ENCODE results near the gene STARD3NL.

Gene STARD3NL, protein sequence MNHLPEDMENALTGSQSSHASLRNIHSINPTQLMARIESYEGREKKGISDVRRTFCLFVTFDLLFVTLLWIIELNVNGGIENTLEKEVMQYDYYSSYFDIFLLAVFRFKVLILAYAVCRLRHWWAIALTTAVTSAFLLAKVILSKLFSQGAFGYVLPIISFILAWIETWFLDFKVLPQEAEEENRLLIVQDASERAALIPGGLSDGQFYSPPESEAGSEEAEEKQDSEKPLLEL

DNA sequence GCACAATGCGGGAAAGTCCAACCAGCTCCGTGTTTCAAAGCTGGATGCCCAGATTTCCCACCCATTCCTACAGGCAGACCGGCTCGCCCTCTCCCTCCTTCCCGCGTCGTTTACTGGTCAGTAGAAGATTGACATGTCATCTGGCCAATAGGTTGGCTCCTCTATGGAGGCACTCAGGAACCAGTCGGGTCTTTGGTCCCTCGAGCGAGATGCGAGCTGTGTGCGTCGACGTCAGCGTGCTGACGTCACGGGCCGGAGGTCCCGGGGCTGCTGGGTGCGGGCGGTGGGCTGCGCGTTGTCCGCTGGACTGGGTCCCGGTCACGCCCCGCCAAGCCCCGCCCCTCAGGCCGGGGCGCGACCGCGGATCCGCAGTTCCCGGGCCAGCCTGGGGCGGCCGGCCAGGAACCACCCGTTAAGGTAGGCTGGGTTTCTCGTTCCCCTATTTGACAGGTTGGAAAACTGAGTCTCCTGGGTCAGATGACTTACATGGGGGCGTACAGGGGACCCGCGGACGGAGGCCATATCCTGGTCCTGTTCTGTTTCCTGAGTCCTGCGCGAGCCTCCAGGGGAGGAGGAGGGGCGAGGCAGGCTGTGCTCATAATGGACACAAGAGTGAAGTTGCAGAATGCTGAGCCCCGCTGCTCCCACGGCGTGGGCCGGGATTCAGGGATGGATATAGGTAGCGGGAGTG, at the start of gene STARD3NL:
STARD3NL (plus strand) TSS at position 242 of the 691 bp plus-strand sequence. CDS start 29,260 bp downstream, outside the sequence.
- H3K4me3 ChIP-seq (ENCODE audit: low read length) = peak within 1 kb of the TSS; percentile 83
- no peak for TF ChIP-seq ZNF274 (IDR thresholded peaks at IDR 0.05; ENCODE audit: low read depth, low read length)

DNA sequence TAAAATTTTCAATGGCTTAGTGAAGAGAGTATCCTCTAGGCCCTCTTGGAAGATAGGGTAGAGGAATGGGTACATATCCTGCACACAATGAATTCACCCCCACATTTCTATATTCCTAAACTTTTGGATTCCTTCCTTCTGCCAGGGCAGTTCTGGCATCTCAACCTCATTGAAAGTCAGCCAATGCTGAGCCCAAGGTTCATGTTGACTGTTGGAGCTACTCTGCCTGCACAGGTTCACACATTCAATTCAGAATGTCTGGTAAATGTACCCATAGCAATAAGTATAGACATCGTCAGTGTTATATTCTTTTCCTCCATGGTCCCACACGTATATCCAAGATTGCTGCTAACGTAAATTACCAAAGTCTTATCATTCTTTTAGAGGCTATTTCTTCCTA, 48.9 kb upstream of the STARD3NL start:
- no peak for TF ChIP-seq ZNF274 (IDR thresholded peaks at IDR 0.05; ENCODE audit: low read depth, low read length)
- no peak overlapping the region for H3K4me3 ChIP-seq (ENCODE audit: low read length)

DNA sequence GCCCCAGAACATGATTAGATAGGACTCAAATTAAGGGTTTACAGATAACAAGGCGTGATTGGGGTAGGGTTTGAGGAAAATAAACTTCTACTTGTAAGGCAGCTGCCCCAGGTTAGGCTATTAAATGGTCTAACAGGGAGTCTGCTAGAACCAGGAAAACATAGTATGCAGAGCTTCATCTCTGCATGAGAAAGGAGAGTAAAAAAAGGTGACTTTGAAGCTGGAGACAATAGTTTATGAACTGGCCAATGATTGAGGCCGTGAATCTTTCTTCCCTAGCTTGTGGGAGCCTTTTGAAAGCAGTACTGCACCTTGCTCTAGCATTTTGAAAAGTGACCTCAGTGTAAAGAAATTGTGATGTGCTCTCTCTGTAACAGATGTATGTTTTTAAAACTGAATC, 48.5 kb upstream of the STARD3NL start:
- TF ChIP-seq ZNF274 (IDR thresholded peaks at IDR 0.05; ENCODE audit: low read depth, low read length) = no peak
- H3K4me3 ChIP-seq (ENCODE audit: low read length) = no peak overlapping the region

DNA sequence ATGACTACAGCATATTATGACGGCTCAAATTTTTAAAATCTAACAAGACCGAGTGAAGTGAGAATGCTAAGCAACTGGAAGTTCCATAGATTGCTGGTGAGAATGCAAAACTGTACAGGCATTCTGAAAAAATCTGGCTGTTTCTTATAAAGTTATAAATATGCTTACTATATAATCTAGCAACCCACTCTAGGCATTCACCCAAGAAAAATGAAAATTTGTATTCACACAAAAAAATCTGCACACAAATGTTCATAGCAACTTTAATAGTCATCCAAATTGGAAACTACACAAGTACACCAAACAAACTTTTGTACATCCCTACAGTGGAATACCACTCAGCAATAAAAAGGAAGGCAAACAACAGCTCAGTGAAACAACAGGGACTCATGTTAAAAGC, 39.9 kb upstream of the STARD3NL start:
- TF ChIP-seq ZNF274 (IDR thresholded peaks at IDR 0.05; ENCODE audit: low read depth, low read length) = no peak
- no peak overlapping the region for H3K4me3 ChIP-seq (ENCODE audit: low read length)

DNA sequence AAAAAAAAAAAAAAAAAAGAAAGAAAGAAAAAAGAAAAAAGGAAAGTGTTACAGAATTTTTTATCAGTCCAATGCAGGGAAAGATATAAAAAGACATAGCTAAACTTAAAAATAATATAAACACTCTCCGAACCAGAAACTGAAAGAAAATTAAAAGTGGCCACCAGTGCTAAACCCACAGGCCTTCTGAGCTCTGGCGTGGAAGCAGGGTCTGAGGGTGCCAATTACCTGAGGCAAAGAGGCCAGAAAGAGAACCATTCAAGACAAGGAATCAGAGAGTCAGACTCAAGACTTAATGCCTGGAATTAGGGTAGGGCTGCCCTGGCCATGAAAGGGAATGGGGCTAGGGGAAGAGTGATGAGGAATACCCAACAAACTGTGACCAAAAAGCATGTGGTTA, 36.9 kb upstream of the STARD3NL start:
- no peak for TF ChIP-seq ZNF274 (IDR thresholded peaks at IDR 0.05; ENCODE audit: low read depth, low read length)

DNA sequence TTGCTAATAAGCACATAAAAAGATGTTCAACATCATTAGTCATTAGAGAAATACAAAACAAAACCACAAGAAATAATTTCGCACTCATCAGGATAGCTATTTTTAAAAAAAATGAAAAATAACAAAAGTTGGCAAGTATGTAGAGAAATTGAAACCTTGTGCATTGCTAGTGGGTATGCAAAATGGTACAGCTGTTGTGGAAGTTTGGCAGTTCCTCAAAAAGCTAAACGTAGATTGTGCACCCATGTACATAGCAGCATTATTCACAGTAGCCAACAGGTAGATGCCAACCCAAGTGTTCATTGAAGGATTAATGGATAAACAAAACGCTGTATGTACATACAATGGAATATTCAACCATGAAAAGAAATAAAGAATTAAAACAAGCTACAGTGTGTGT, 35.3 kb upstream of the STARD3NL start:
- TF ChIP-seq ZNF274 (IDR thresholded peaks at IDR 0.05; ENCODE audit: low read depth, low read length) = no peak
- H3K4me3 ChIP-seq (ENCODE audit: low read length) = no peak overlapping the region

More for the DNA sequence above, 36.9 kb upstream of the STARD3NL start:
- no peak overlapping the region for H3K4me3 ChIP-seq (ENCODE audit: low read length)

DNA sequence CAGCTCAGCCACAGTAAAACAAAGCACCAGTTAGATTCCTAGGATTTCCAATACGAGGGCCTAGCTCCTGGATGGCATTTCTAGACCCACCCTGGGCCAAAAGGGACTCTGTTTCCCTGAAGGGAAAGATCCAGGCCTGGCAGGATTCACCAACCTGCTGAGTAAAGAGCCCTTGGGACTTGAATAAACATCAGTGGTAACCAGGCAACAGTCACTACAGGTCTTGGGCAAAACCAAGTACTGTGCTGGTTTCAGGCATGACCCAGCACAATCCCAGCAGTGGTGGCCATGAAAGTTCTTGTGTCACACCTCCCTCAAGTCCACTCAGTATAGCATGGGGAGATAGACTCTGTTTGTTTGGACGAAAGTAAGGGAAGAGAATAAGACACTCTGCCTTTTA, 31.0 kb upstream of the STARD3NL start:
- no peak overlapping the region for H3K4me3 ChIP-seq (ENCODE audit: low read length)
- no peak for TF ChIP-seq ZNF274 (IDR thresholded peaks at IDR 0.05; ENCODE audit: low read depth, low read length)

DNA sequence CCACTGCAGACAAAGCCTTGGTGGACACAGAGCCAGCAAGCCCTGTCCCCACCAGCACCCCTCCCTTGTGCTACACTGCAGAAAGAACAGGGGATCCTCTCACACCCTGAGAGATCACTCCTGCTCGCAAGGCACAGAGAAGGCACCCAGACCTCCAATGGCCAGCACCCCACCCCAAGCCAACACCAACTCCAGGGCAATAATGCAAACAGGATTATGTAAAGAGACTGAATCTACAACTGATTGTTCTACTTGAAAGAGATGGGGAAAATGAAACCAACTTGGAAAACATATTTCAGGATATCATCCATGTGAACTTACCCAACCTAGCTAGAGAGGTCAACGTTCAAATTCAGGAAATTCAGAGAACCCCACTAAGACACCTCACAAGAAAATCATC, 26.5 kb upstream of the STARD3NL start:
- H3K4me3 ChIP-seq (ENCODE audit: low read length) = no peak overlapping the region
- no peak for TF ChIP-seq ZNF274 (IDR thresholded peaks at IDR 0.05; ENCODE audit: low read depth, low read length)

DNA sequence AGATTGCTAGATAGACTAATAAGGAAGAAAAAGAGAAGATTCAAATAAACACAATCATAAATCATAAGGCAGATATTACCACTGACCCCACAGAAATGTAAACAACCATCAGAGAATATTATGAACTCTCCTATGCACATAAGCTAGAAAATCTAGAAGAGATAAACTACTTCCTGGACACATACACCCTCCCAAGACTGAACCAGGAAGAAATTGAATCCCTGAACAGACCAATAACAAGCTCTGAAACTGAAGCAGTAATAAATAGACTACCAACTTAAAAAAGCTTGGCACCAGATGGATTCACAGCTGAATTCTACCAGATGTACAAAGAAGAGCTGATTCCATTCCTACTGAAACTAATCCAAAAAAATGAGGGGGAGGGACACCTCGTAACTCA, 24.5 kb upstream of the STARD3NL start:
- no peak for TF ChIP-seq ZNF274 (IDR thresholded peaks at IDR 0.05; ENCODE audit: low read depth, low read length)
- no peak overlapping the region for H3K4me3 ChIP-seq (ENCODE audit: low read length)

DNA sequence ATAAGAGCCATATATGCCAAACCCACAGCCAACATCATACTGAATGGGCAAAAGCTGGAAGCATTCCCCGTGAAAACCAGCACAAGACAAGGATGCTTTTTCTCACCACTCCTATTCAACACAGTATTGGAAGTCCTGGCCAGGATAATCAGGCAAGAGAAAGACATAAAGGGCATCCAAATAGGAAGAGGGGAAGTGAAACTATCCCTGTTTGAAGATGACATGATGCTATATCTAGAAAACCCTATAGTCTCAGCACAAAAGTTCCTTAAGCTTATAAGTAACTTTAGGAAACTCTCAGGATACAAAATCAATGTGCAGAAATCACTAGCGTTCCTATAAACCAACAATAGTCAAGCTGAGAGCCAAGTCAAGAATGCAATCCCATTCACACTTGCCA, 23.8 kb upstream of the STARD3NL start:
- TF ChIP-seq ZNF274 (IDR thresholded peaks at IDR 0.05; ENCODE audit: low read depth, low read length) = no peak
- H3K4me3 ChIP-seq (ENCODE audit: low read length) = no peak overlapping the region

DNA sequence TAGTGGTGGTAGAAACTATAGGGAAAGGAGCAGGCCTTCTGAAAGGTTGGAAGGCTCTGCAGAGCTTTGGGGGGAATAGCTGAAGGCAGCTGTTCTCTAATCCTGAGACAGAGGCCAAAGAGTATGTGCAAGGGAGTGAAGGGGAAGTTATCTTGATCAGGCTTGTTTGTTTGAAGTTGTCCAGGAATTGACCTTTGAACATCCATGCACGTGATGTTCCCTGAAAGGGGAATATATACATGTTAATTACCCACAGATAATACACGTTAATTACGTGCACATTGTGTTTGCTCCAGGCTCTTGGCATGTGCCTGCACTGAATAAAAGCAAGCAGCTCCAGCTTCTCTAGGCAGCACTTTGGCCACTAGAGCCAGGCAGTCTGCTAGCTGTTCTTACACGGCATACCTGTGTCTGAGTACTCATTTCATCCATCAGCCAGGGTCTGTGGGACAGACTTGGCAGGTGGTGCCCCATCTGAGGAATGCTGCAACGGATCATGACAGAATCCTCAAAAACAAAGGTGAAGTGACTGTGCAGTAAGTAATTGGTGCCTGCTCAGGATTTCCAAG, 18.0 kb upstream of the STARD3NL start:
- no peak overlapping the region for H3K4me3 ChIP-seq (ENCODE audit: low read length)
- TF ChIP-seq ZNF274 (IDR thresholded peaks at IDR 0.05; ENCODE audit: low read depth, low read length) = no peak

DNA sequence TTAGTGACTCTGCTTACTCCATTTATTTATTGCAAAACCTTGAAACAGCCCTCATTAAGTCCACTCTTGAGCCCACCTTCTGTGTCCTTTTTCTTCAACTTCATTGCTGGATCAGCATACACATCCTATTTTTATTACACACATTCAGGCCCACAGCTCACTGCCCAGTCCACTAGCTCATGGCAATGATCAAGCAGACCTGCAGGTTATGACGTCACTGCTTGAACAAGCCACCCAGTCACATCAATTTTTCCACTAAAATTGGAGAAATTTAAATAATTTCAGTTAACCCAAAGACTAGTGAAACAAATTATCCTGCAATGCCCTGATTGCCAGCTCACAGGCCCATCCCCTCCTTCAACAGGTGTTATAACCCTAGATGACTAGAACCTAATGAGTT, 16.0 kb upstream of the STARD3NL start:
- TF ChIP-seq ZNF274 (IDR thresholded peaks at IDR 0.05; ENCODE audit: low read depth, low read length) = no peak
- no peak overlapping the region for H3K4me3 ChIP-seq (ENCODE audit: low read length)

DNA sequence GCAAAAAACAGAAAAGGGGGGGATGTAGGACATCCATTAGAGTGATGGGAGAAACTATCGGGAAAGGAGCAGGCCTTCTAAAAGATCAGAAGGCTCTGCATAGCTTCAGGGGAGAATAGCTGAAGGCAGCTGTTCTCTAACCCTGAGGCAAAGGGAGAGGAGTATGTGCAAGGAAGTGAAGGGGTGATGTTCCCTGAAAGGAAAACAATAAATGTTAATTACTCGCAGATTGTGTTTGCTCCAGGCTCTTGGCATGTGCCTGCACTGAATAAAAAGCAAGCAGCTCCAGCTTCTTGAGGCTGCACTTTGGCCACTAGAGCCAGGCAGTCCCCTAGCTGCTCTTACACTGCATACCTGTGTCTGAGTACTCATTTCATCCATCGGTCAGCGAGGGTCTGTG, 14.4 kb upstream of the STARD3NL start:
- no peak overlapping the region for H3K4me3 ChIP-seq (ENCODE audit: low read length)
- no peak for TF ChIP-seq ZNF274 (IDR thresholded peaks at IDR 0.05; ENCODE audit: low read depth, low read length)

DNA sequence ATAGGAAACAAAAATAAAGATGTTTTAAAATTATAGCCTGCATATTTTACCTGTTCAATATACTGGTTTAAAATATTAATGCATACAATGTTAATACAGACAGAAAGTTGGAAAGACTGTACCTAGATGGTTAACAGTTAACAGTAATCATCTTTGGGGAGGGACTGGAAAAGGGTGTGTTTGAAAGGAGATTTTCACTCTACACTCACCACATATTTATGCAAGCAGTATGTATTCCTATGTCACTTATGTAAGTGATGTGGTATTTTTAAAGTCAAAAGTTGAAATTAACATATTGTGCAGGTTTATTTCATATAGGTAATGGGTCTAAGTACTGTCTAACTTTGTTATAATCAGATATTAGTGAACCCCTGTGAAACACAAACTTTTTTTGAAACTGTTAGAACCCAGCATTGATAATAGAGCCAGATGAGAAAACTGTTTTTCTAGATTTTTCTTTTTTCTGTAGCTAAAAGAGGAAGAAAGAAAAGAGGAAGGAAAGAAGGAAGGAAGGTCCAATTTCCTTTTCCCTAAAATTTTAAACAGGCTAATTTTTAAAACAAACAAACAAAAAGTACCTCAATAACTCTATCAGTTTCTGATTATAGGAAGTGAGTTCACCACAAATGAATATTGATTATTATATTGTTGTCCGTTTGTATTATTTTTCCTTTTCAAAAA, 9.0 kb upstream of the STARD3NL start:
- TF ChIP-seq ZNF274 (IDR thresholded peaks at IDR 0.05; ENCODE audit: low read depth, low read length) = no peak
- H3K4me3 ChIP-seq (ENCODE audit: low read length) = no peak overlapping the region

DNA sequence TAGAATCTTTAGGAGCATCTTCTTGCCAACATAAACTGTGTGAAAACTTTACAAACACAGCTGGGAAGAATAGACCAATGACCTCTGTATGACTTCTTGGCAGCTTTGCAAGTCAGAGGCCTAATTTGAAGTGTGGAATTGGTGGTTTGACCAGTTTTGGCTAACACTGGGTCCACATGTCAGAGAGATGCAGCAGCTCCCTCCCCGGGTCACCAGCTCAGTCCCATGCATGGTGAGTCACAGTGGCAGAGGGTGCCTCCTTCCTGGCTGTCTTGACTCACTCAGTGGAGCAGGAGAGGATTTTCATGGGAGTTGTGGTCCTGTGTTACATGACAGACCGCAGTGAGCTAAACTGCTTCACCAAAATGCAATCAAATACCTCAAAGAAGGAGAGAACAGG, 8.2 kb upstream of the STARD3NL start:
- TF ChIP-seq ZNF274 (IDR thresholded peaks at IDR 0.05; ENCODE audit: low read depth, low read length) = no peak
- H3K4me3 ChIP-seq (ENCODE audit: low read length) = no peak overlapping the region
